Activated CD4-positive, alpha-beta T cell treated with anti-CD3 and anti-CD28 coated beads for 36 hours (primary cell): ENCODE results near the gene DHFR2. TPM values are rescaled to one million over a fixed set of nuclear protein-coding genes. Genes with fewer than 3 reads are reported as not detected.
"Not testable (repeated sequence)": the region's sequence is repeated elsewhere in the genome, so short reads cannot be mapped to it uniquely, and the experiment has no call there.

ENCODE experiments used
- ATAC-seq: fragments of 200-7000 bp; cut with Tn5 transposase; one replicate; pipeline ENCODE4 v1.10.0; 2021; ENCODE audit warnings: mild to moderate bottlenecking, moderate library complexity
- CTCF ChIA-PET: fragments of 350-600 bp; sonication (Branson Sonifier 250); formaldehyde crosslinking; loops from one replicate; lab custom pipeline; 2021; ENCODE audit warnings: antibody characterized with exemption; lab: Charles Lee
- POLR2A ChIA-PET: fragments of 350-600 bp; sonication (Branson Sonifier 250); formaldehyde crosslinking; loops from one replicate; lab custom pipeline; 2021; ENCODE audit warnings: antibody characterized with exemption, inconsistent platforms; lab: Charles Lee
- DNase-seq: peaks from one replicate; pipeline ENCODE4 v3.0.0-alpha.2; 2020
- H3K27ac Mint-ChIP-seq: one replicate; pipeline ENCODE4 v1.8.0; 2021; ENCODE audit warnings: mixed read lengths
- H3K27me3 Mint-ChIP-seq: one replicate; pipeline ENCODE4 v1.8.0; 2021; ENCODE audit warnings: mixed read lengths
- H3K36me3 Mint-ChIP-seq: one replicate; pipeline ENCODE4 v1.8.0; 2021; ENCODE audit warnings: low read depth, mixed read lengths
- H3K4me1 Mint-ChIP-seq: one replicate; pipeline ENCODE4 v1.8.0; 2021; ENCODE audit warnings: mixed read lengths
- H3K4me3 Mint-ChIP-seq: one replicate; pipeline ENCODE4 v1.8.0; 2021; ENCODE audit warnings: mild to moderate bottlenecking, moderate library complexity, mixed read lengths
- H3K9me3 Mint-ChIP-seq: one replicate; pipeline ENCODE4 v1.8.0; 2021; ENCODE audit warnings: low read depth, mixed read lengths
- intact Hi-C, 2 experiments: fragments of 100-400 bp; cut with DNase I in 1 of 2; cut with micrococcal nuclease in 1 of 2; formaldehyde crosslinking; loops; one replicate each; pipeline versions ENCODE4 v1.14.2 to v1.15.1; 2022 to 2024; cut with DNase I, micrococcal nuclease
- total RNA-seq, 2 experiments: library from RNA; stranded (reverse); gene quantifications; one replicate each; pipeline ENCODE4 v1.2.3, GENCODE V29; 2021

The DHFR2 gene
- 10 to 100 TPM in 1 of 2 experiments, 1 to 10 TPM in 1; 7.4 to 10.3 TPM for total RNA-seq

GRCh38 chr3:94062513-94063404, at the start of gene DHFR2, which contains the start of gene NSUN3:
TSS of gene DHFR2 (minus strand) at chr3:94062916. CDS start at chr3:94061511, 1,405 bp downstream.
TSS of gene NSUN3 (plus strand) at chr3:94063061. CDS start at chr3:94063127, 66 bp downstream.
- H3K27ac Mint-ChIP-seq, result peak within 1 kb of the TSS; percentile 99
- CTCF ChIA-PET, result interaction anchor here (0.6 to 2.3 kb wide), 11 partner anchors 9 to 89 kb away, joined by 3 to 8 read pairs (median 4); partner anchors contain the start of gene PROS1
- ATAC-seq (peak; percentile 87), DNase-seq (peak; percentile 88)
- H3K27me3 Mint-ChIP-seq, result no peaks in the 10 kb centered on the region
- intact Hi-C loops, result loop anchor here (1.0 kb wide), 3 partner anchors 51 to 82 kb away; partner anchors contain the start of gene ARL13B (in 1 of the 2)
- POLR2A ChIA-PET, result interaction anchor here (1.0 to 1.7 kb wide), 2 partner anchors 58 to 83 kb away, joined by 5 read pairs; partner anchors contain the start of gene ARL13B
- H3K4me3 Mint-ChIP-seq, result peak within 1 kb of the TSS; percentile 92
- H3K4me1 Mint-ChIP-seq, result peaks cover 43% of the 10 kb centered on the region
- H3K9me3 Mint-ChIP-seq, result no peaks in the 10 kb centered on the region
- peaks cover 60% of the 10 kb centered on the region for H3K36me3 Mint-ChIP-seq

DNA sequence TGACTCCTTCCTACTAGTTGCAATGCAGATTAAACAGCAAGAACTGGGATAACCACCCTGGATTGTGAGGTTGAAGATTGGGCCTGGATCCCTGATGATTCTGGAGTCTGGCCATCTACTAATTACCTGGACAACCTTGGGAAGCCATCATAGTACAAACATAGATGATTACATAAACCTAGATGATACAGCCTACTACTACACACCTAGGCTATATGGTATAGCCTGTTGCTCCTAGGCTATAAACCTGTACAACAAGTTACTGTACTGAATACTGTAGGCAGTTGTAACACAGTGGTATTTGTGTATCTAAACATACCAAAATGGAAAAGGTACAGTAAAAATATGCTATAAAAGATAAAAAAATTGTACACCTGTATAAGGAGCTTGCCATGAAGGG, 48.1 kb upstream of the DHFR2 start:
- no peaks in the 10 kb centered on the region for H3K4me1 Mint-ChIP-seq
- H3K27ac Mint-ChIP-seq, result no peak overlapping the region
- POLR2A ChIA-PET, result no interaction called here
- no peaks in the 10 kb centered on the region for H3K27me3 Mint-ChIP-seq
- no peaks in the 10 kb centered on the region for H3K9me3 Mint-ChIP-seq
- intact Hi-C loops, result no loop called here
- DNase-seq (no peak), ATAC-seq (no peak)
- peaks cover 21% of the 10 kb centered on the region for H3K36me3 Mint-ChIP-seq
- no peak overlapping the region for H3K4me3 Mint-ChIP-seq
- CTCF ChIA-PET, result interaction anchor here (1.5 kb wide), 1 partner anchor 12 kb away, joined by 3 read pairs; no protein-coding TSS in a partner anchor

GRCh38 chr3:94110232-94110631, 47.5 kb upstream of the DHFR2 start:
- H3K27me3 Mint-ChIP-seq, DNase-seq, H3K4me3 Mint-ChIP-seq, H3K9me3 Mint-ChIP-seq, H3K4me1 Mint-ChIP-seq, ATAC-seq, POLR2A ChIA-PET, intact Hi-C loops, H3K27ac Mint-ChIP-seq: not testable (repeated sequence)
- H3K36me3 Mint-ChIP-seq, result peaks cover 20% of the 10 kb centered on the region
- CTCF ChIA-PET, result interaction anchor here (1.5 kb wide), 1 partner anchor 11 kb away, joined by 3 read pairs; no protein-coding TSS in a partner anchor

DNA sequence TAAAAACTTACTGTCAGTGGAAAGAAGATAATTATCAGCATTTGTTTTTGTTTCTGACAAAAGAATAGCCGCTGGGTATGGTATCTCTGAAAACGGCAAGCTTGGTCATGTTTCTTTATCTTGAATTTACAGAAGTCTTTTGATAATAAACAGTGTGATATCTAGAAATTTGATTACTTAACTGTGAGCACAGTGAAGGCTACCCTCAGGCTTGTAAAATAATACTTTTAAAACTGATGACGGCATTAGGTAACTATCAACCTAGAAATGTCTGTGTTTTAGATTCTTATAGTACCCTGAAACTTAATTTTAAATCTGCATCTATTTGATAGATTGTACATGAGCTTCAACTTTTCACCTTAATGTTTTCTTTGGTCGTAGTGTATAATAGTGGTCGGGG, 43.6 kb upstream of the DHFR2 start:
- H3K27me3 Mint-ChIP-seq, result no peaks in the 10 kb centered on the region
- H3K4me1 Mint-ChIP-seq, result no peaks in the 10 kb centered on the region
- peaks cover 20% of the 10 kb centered on the region for H3K36me3 Mint-ChIP-seq
- DNase-seq (no peak), ATAC-seq (no peak)
- ChIA-PET POLR2A (no interaction called here), CTCF (no interaction called here)
- no peak overlapping the region for H3K27ac Mint-ChIP-seq
- no peak overlapping the region for H3K4me3 Mint-ChIP-seq
- intact Hi-C loops, result no loop called here
- H3K9me3 Mint-ChIP-seq, result no peaks in the 10 kb centered on the region

DNA sequence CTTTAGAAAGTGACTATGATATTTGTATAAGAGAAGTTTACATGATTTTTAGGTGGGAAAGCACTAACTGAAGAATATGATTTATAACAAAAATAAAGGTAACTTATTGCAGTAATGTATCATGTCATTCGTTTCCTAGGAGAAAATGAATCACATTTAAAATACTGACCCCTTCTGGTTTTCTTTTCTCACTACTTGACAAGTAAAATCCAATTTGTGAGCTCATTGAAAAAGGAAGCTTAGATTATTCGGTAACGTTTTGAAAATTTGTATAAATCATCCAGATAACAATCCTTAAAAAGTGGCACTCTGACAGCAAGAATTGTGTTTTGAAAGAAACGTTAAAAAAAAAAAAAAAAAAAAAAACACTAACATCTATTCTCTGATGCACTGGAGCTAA, 39.1 kb upstream of the DHFR2 start:
- Mint-ChIP-seq H3K4me1 (peaks cover 3% of the 10 kb centered on the region), H3K9me3 (no peaks in the 10 kb centered on the region), H3K36me3 (peaks cover 33% of the 10 kb centered on the region), H3K4me3 (no peak overlapping the region), H3K27ac (no peak overlapping the region), H3K27me3 (no peaks in the 10 kb centered on the region)
- POLR2A ChIA-PET, result no interaction called here
- intact Hi-C loops, result no loop called here
- CTCF ChIA-PET, result interaction anchor here (0.9 to 1.4 kb wide), 3 partner anchors 32 to 97 kb away, joined by 3 to 6 read pairs (median 3); partner anchors contain the start of genes DHFR2 and NSUN3
- no peak for ATAC-seq
- no peak for DNase-seq

GRCh38 chr3:94099311-94099710, 36.6 kb upstream of the DHFR2 start:
- H3K4me3 Mint-ChIP-seq, result no peak overlapping the region
- H3K36me3 Mint-ChIP-seq, result peaks cover 37% of the 10 kb centered on the region
- intact Hi-C loops, result no loop called here
- peak overlapping the region; percentile 6 for H3K27ac Mint-ChIP-seq
- POLR2A ChIA-PET, result no interaction called here
- no peaks in the 10 kb centered on the region for H3K9me3 Mint-ChIP-seq
- no peak for ATAC-seq
- no peak for DNase-seq
- H3K27me3 Mint-ChIP-seq, result no peaks in the 10 kb centered on the region
- CTCF ChIA-PET, result interaction anchor here (1.2 kb wide), 1 partner anchor 12 kb away, joined by 3 read pairs; no protein-coding TSS in a partner anchor
- H3K4me1 Mint-ChIP-seq, result peaks cover 3% of the 10 kb centered on the region

DNA sequence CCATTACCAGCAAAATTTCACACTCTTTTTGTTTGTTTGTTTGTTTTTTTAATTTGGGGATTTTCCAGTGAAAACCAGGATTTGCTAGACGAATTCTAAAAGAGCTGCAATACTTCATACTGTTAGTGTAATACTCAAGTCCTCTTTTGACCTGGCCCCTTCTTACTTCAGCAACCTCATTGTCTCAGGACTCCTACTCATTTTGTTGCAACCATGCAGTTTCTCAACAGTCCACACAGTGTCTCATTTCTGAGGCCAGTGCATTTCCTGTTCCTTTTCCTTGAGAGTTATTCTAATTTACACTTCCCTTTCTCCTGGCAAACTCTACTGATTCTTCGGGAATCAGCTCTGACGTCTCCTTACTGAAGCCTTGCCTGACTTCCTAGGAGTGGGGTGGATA, 35.7 kb upstream of the DHFR2 start:
- POLR2A ChIA-PET, result no interaction called here
- Mint-ChIP-seq H3K27ac (peak overlapping the region; percentile 0), H3K27me3 (no peaks in the 10 kb centered on the region), H3K4me1 (peaks cover 3% of the 10 kb centered on the region), H3K9me3 (no peaks in the 10 kb centered on the region), H3K36me3 (peaks cover 37% of the 10 kb centered on the region), H3K4me3 (no peak overlapping the region)
- CTCF ChIA-PET, result interaction anchor here (1.2 kb wide), 1 partner anchor 13 kb away, joined by 3 read pairs; no protein-coding TSS in a partner anchor
- DNase-seq (no peak), ATAC-seq (no peak)
- intact Hi-C loops, result no loop called here

DNA sequence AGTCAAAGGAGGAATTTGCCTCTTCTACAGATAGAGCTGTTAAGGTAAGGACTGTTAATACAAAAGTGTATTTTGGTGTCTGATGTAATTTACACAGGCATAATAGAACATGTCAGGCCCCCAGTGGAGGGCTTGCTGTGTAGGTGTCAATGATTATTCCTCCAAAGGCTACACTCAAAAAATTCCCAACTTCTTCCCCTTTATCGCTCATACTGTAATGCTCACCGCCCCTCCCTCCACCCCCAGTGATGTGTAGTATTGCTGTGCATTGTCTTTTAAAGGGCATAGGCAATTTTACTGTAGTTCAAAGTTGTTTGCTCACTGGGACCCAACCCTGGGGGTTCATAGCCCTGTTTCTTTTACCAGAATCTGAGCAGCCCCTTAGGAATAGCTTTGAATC, 32.4 kb upstream of the DHFR2 start:
- no peak for ATAC-seq
- no peak overlapping the region for H3K4me3 Mint-ChIP-seq
- intact Hi-C loops, result no loop called here
- H3K27ac Mint-ChIP-seq, result no peak overlapping the region
- ChIA-PET POLR2A (no interaction called here), CTCF (interaction anchor here (1.4 kb wide), 1 partner anchor 26 kb away, joined by 3 read pairs; no protein-coding TSS in a partner anchor)
- H3K4me1 Mint-ChIP-seq, result peaks cover 3% of the 10 kb centered on the region
- H3K36me3 Mint-ChIP-seq, result peaks cover 41% of the 10 kb centered on the region
- no peak for DNase-seq
- no peaks in the 10 kb centered on the region for H3K27me3 Mint-ChIP-seq
- no peaks in the 10 kb centered on the region for H3K9me3 Mint-ChIP-seq

- ATAC-seq (no peak), DNase-seq (no peak)
- Mint-ChIP-seq H3K9me3 (no peaks in the 10 kb centered on the region), H3K4me3 (no peak overlapping the region), H3K4me1 (peaks cover 2% of the 10 kb centered on the region), H3K27me3 (no peaks in the 10 kb centered on the region), H3K27ac (no peak overlapping the region), H3K36me3 (peaks cover 34% of the 10 kb centered on the region)
- ChIA-PET CTCF (no interaction called here), POLR2A (no interaction called here)
- intact Hi-C loops, result no loop called here
Observed at GRCh38 chr3:94093151-94093550, 30.4 kb upstream of the DHFR2 start.

- Mint-ChIP-seq H3K4me1 (no peaks in the 10 kb centered on the region), H3K4me3 (no peak overlapping the region), H3K27me3 (no peaks in the 10 kb centered on the region), H3K9me3 (no peaks in the 10 kb centered on the region), H3K36me3 (peaks cover 32% of the 10 kb centered on the region), H3K27ac (no peak overlapping the region)
- ATAC-seq, result no peak
- no peak for DNase-seq
- intact Hi-C loops, result no loop called here
- POLR2A ChIA-PET, result no interaction called here
- CTCF ChIA-PET, result no interaction called here
Observed at GRCh38 chr3:94092086-94092485, 29.4 kb upstream of the DHFR2 start.

DNA sequence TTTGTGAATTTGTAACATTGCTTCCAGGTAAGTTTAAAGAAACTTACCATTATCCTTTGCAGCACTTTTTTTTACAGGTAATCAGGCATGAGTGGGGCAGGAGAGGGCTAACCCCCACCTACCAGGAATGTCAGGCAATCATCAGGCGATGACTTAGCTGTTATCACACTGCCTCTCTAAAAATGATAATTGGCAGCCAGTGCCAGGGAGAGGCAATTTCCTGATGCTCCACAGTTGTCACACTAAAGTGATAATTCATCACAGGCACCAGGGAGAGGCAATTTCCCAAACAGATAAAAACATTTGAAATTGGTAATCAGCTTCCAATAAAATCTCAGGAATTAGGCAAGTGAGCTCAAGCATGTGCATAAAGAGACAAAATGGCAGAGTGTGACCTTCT, 26.4 kb upstream of the DHFR2 start:
- H3K27ac Mint-ChIP-seq, result no peak overlapping the region
- H3K4me1 Mint-ChIP-seq, result no peaks in the 10 kb centered on the region
- CTCF ChIA-PET, result interaction anchor here (1.6 kb wide), 1 partner anchor 20 kb away, joined by 8 read pairs; no protein-coding TSS in a partner anchor
- DNase-seq (no peak), ATAC-seq (no peak)
- intact Hi-C loops, result no loop called here
- no peak overlapping the region for H3K4me3 Mint-ChIP-seq
- POLR2A ChIA-PET, result no interaction called here
- H3K27me3 Mint-ChIP-seq, result no peaks in the 10 kb centered on the region
- peaks cover 30% of the 10 kb centered on the region for H3K36me3 Mint-ChIP-seq
- no peaks in the 10 kb centered on the region for H3K9me3 Mint-ChIP-seq
